ENCODE results near the gene MCFD2. TPM values are rescaled to one million over a fixed set of nuclear protein-coding genes. Genes with fewer than 3 reads are reported as not detected.

MCFD2 gene
- total RNA-seq, result 90.1 and 103 TPM in 2 replicates

DNA sequence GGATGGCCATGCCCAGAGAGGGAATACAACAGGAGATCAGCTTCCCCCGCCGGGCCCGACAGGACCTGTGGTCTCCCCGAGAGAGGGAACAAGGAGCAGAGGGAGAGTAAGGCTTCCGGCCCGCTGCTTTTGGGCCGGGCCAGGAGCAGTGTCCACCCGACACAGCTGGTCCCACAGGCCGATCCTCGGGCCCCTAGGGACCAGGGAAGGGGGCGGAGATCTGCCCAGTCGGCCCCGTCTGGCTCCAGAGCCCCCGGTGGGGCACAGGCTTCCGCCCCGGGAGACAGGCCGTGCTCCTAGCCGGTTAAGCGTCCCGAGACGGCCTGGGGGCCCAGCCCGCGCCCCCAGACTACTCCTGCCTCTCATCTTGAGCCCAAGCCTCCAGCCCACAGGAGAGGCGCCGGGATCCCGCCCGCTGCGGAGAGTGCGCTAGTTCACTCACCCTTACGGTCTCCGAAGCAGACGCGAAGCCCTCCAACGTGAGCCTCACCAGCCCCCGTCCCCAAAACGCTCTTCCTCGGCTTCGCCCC lies at the start of gene MCFD2:
Gene MCFD2, minus strand, starts transcription at position 526 of the 530 bp plus-strand sequence. CDS start 6,635 bp downstream, outside the sequence.
- DNase-seq (ENCODE audit: low read depth), result no peak

GRCh38 chr2:46964835-46965560 lies 49.4 kb upstream of the MCFD2 start:
- DNase-seq (ENCODE audit: low read depth), result no peak

- peak; percentile 78 for DNase-seq (ENCODE audit: low read depth)
Observed at GRCh38 chr2:46963941-46964673, 48.5 kb upstream of the MCFD2 start.

DNA sequence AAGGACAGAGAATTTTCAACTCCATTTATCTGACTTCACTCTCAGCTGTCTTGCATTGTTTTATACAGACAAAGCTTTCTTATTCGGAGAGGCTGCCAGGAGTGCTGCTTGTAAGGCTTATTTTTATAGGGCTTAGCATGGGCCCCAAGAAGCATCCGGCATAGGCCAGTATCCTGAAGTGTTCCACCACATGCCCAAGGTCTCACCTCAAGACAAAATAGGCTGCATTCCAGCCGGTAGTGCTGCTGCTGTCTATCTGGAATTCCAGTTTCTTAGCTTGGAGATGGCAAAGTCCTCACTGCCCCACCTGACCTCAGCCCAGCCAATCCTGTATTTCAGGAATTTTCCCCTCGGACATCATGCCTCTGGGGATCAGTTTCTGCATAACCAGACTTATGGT lies 47.6 kb upstream of the MCFD2 start:
- DNase-seq (ENCODE audit: low read depth), result no peak

GRCh38 chr2:46962751-46963150 lies 47.1 kb upstream of the MCFD2 start:
- DNase-seq (ENCODE audit: low read depth), result no peak

- no peak for DNase-seq (ENCODE audit: low read depth)
Observed at GRCh38 chr2:46960618-46961017, 45.0 kb upstream of the MCFD2 start.

- no peak for DNase-seq (ENCODE audit: low read depth)
Observed at GRCh38 chr2:46958431-46959017, 42.9 kb upstream of the MCFD2 start.

DNA sequence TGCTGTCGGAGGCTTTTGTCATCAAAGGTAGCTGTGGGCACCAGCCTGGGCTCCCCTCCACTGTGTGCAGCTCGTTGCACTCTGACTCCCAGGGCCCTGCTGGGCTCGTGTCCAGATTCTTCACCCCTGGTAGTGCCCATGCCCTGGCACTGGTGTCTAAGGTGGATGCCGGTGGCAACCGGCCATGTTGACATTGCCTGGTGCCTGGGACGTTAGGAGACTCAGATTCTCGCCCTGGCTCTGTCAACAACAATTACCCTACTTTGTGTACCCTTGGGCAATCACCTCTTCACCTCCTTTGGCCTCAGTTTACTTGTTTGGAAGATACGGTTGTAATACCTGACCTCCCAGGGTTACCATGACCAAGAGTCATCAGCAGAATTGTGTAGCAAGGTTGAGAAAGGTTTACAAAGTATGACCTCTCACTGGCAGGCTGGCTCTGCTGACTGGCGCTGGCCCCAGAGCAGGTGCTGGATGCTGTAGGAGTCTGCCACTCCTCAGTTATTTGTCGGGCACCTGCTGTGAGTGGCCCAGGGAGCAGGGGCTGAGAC lies 41.5 kb upstream of the MCFD2 start:
- no peak for DNase-seq (ENCODE audit: low read depth)

GRCh38 chr2:46955764-46956163 lies 40.2 kb upstream of the MCFD2 start:
- DNase-seq (ENCODE audit: low read depth), result no peak

- DNase-seq (ENCODE audit: low read depth), result peak; percentile 94
Observed at GRCh38 chr2:46954951-46955571, 39.5 kb upstream of the MCFD2 start.

- no peak for DNase-seq (ENCODE audit: low read depth)
Observed at GRCh38 chr2:46952171-46952570, 36.6 kb upstream of the MCFD2 start.

GRCh38 chr2:46951290-46952064 lies 35.9 kb upstream of the MCFD2 start:
- no peak for DNase-seq (ENCODE audit: low read depth)

DNA sequence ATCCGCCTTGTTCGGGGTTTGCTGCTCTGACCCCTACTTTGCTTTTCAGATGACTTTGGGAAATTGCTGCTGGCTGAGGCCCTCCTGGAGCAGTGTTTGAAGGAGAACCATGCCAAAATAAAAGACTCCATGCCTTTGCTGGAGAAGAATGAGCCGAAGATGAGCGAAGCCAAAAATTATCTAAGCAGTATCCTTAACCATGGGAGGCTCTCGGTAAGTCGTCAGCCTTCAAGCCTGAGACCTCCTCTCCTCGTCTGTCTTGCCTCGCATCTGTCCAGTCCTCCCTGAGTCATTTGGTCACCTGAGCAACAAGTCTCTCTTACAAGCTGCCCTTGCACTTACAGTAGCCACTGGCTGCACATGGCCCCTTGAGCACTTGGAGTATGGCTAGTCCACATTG lies 34.7 kb upstream of the MCFD2 start:
- no peak for DNase-seq (ENCODE audit: low read depth)

GRCh38 chr2:46947841-46948240 lies 32.2 kb upstream of the MCFD2 start:
- no peak for DNase-seq (ENCODE audit: low read depth)

GRCh38 chr2:46945671-46946070 lies 30.1 kb upstream of the MCFD2 start:
- no peak for DNase-seq (ENCODE audit: low read depth)

- no peak for DNase-seq (ENCODE audit: low read depth)
Observed at GRCh38 chr2:46943881-46944798, 28.5 kb upstream of the MCFD2 start.

DNA sequence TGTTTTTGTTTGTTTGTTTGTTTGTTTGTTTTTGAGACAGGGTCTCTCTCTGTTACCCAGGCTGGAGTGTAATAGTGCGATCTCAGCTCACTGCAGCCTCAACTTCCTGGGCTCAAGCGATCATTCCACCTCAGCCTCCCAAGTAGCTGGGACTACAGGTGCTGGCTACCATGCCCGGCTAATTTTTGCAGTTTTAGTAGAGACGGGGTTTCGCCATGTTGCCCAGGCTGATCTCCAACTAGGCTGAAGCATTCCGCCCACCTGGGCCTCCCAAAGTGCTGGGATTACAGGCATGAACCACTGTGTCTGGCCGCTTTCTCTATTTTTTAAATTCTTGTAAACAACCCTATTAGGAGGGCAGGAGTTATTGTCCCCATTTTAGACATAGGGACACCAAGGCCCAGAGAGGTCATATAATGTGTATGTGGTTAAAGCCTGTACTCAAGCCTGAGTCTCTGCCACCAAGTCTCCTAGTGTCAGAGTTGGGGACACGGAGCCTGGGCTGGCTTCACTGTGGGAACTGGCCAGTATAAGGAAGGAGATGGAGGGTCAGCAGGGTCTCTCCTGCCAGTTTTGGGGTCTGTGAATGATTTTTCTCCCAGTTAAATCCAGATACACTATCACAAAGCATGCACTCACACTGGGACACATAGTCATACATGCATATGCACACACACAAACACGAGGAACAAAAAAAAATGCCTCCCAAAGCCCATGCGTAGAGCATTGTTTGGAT lies 27.5 kb upstream of the MCFD2 start:
- no peak for DNase-seq (ENCODE audit: low read depth)

- DNase-seq (ENCODE audit: low read depth), result no peak
Observed at GRCh38 chr2:46942143-46942526, 26.5 kb upstream of the MCFD2 start.

DNA sequence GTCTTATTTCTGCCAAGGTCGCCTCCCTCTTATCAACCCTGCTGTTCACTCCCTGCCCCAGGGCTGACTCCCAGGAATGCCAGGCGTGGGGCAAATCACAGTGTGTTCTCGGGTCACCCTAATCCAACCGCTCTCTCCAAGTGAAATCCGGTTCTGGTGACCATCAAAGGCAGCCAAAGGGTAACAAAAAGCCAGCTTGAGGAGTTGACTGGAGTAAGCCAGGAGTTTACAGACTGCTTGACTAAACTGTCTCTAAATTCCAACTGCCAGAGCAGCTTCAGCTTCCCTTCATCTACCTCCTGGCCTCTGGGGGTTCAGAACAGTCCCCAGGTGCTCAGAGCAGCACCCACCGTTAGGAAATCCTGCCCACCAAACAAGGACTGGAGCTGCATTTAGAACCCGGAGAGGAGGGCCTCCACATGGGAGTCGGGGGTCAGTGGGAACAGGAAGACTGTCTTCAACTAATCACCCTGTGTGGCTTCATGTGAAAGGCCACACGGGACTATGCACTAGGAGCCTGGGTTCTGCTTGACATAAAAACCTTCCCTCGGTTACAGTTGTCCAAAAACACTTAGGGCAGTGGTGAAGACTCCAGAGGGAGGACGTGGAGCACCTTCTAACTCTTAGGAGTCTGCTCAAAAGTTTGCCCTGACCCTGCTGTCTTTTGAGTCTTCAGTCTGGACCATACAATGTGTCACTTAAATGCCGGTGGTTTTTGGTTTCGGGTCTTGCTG lies 24.2 kb upstream of the MCFD2 start:
- peak; percentile 69 for DNase-seq (ENCODE audit: low read depth)
